Natural killer cell (primary cell): Measurements from ENCODE around the gene EPHA6. TPM values are rescaled to one million over a fixed set of nuclear protein-coding genes. Genes with fewer than 3 reads are reported as not detected.

Experiments used
- ATAC-seq, 3 donors: fragments of 150-1000 bp in 2 of 3; fragments of 200-7000 bp in 1 of 3; cut with Tn5 transposase; 1 replicate in 1 of 3; 2 replicates in 2 of 3; pipeline ENCODE4 v1.10.0; 2021; ENCODE audit warnings: mild to moderate bottlenecking in 2 of 3, moderate library complexity in 2 of 3
- DNase-seq, 2 donors: peaks; one replicate each; pipeline versions ENCODE4 v3.0.0 to v3.0.0-alpha.2; 2013 to 2021; ENCODE audit warnings: mixed read lengths in 1 of 2
- H3K27ac ChIP-seq: one replicate; pipeline ENCODE4 v1.5.1; 2013; ENCODE audit warnings: mild to moderate bottlenecking, low read length
- H3K27me3 ChIP-seq: one replicate; pipeline ENCODE4 v1.6.1; 2013; ENCODE audit warnings: low read length; ENCODE audit not compliant: control insufficient read depth, insufficient read depth
- H3K36me3 ChIP-seq: one replicate; pipeline ENCODE4 v1.6.1; 2013; ENCODE audit warnings: low read length; ENCODE audit not compliant: control insufficient read depth, insufficient read depth
- H3K4me1 ChIP-seq: one replicate; pipeline ENCODE4 v1.6.1; 2013; ENCODE audit warnings: low read length; ENCODE audit not compliant: control insufficient read depth, insufficient read depth
- H3K4me3 ChIP-seq: one replicate; pipeline ENCODE4 v1.5.1; 2013; ENCODE audit warnings: low read length
- H3K9me3 ChIP-seq: one replicate; pipeline ENCODE4 v1.6.1; 2013; ENCODE audit warnings: low read length; ENCODE audit not compliant: control insufficient read depth, insufficient read depth
- H3K27ac Mint-ChIP-seq, 2 donors: one replicate each; pipeline ENCODE4 v1.8.0; 2022; ENCODE audit warnings: mild to moderate bottlenecking in 2 of 2, mixed read lengths in 2 of 2, moderate library complexity in 1 of 2
- H3K27me3 Mint-ChIP-seq, 2 donors: one replicate each; pipeline ENCODE4 v1.8.0; 2022; ENCODE audit warnings: low read depth in 2 of 2, mixed read lengths in 2 of 2
- H3K36me3 Mint-ChIP-seq: one replicate; pipeline ENCODE4 v1.8.0; 2022; ENCODE audit warnings: mixed read lengths
- H3K4me1 Mint-ChIP-seq, 2 donors: one replicate each; pipeline ENCODE4 v1.8.0; 2022; ENCODE audit warnings: mixed read lengths in 2 of 2
- H3K4me3 Mint-ChIP-seq: one replicate; pipeline ENCODE4 v1.8.0; 2022; ENCODE audit warnings: mild to moderate bottlenecking, moderate library complexity, mixed read lengths
- H3K9me3 Mint-ChIP-seq, 2 donors: one replicate each; pipeline ENCODE4 v1.8.0; 2022; ENCODE audit warnings: mixed read lengths in 2 of 2
- CTCF ChIP-seq: fragments of 200-600 bp; IDR thresholded peaks from one replicate; pipeline ENCODE4 v1.8.0; 2022; ENCODE audit warnings: antibody characterized with exemption
- WGBS: methylation state at CpG from one replicate; pipeline ENCODE4 v1.1.7; 2013; ENCODE audit warnings: missing lambda C conversion rate; ENCODE audit not compliant: insufficient coverage; 5-methylcytosine and 5-hydroxymethylcytosine counted together
- intact Hi-C: fragments of 100-400 bp; cut with micrococcal nuclease; formaldehyde crosslinking; loops from one replicate; pipeline ENCODE4 v1.14.2; 2022
- total RNA-seq, 4 donors: library from RNA; stranded (reverse); fragments of 120-200 nt in 1 of 4; gene quantifications; one replicate each; pipeline versions ENCODE4 v1.2.3 to v1.2.4, GENCODE V29; 2013 to 2022

Gene EPHA6
- total RNA-seq, 3 donors from 2014 or later (not counting 1 experiment from before 2014, with no cell fraction given): not detected

GRCh38 chr3:97680210-97680609 lies 865.8 kb downstream of the EPHA6 start:
- H3K4me3 ChIP-seq: no peak overlapping the region
- peaks cover 4 to 7% of the 10 kb centered on the region in 2 donors for H3K9me3 Mint-ChIP-seq

GRCh38 chr3:97680696-97681095 lies 866.3 kb downstream of the EPHA6 start:
- Mint-ChIP-seq H3K9me3 (peaks cover 4 to 7% of the 10 kb centered on the region in 2 donors), H3K27ac (no peak overlapping the region), H3K27me3 (no peaks in the 10 kb centered on the region), H3K4me3 (no peak overlapping the region), H3K36me3 (no peaks in the 10 kb centered on the region), H3K4me1 (no peaks in the 10 kb centered on the region)
- ATAC-seq (no peak), DNase-seq (no peak)
- H3K4me3 ChIP-seq: no peak overlapping the region
- no peaks in the 10 kb centered on the region for H3K27me3 ChIP-seq
- no peaks in the 10 kb centered on the region for H3K36me3 ChIP-seq
- H3K4me1 ChIP-seq: no peaks in the 10 kb centered on the region
- no peak for TF ChIP-seq CTCF
- no peak overlapping the region for H3K27ac ChIP-seq
- no peaks in the 10 kb centered on the region for H3K9me3 ChIP-seq
- intact Hi-C loops: no loop called here

More at GRCh38 chr3:97680210-97680609, 865.8 kb downstream of the EPHA6 start:
- H3K27me3 ChIP-seq: no peaks in the 10 kb centered on the region
- intact Hi-C loops: no loop called here
- H3K4me3 Mint-ChIP-seq: no peak overlapping the region
- H3K36me3 ChIP-seq: no peaks in the 10 kb centered on the region
- no peaks in the 10 kb centered on the region for H3K4me1 Mint-ChIP-seq
- DNase-seq (no peak), ATAC-seq (no peak)
- no peaks in the 10 kb centered on the region for H3K27me3 Mint-ChIP-seq
- TF ChIP-seq CTCF: no peak
- no peak overlapping the region for H3K27ac Mint-ChIP-seq
- H3K9me3 ChIP-seq: no peaks in the 10 kb centered on the region
- H3K27ac ChIP-seq: no peak overlapping the region
- no peaks in the 10 kb centered on the region for H3K4me1 ChIP-seq
- no peaks in the 10 kb centered on the region for H3K36me3 Mint-ChIP-seq

GRCh38 chr3:97684490-97684889 lies 870.1 kb downstream of the EPHA6 start:
- no peak for ATAC-seq
- Histone ChIP-seq H3K9me3 (no peaks in the 10 kb centered on the region), H3K27me3 (no peaks in the 10 kb centered on the region), H3K27ac (no peak overlapping the region), H3K36me3 (no peaks in the 10 kb centered on the region), H3K4me3 (no peak overlapping the region), H3K4me1 (no peaks in the 10 kb centered on the region)
- TF ChIP-seq CTCF: no peak
- no peaks in the 10 kb centered on the region for H3K36me3 Mint-ChIP-seq
- H3K4me3 Mint-ChIP-seq: no peak overlapping the region
- no peaks in the 10 kb centered on the region for H3K27me3 Mint-ChIP-seq
- 89% methylated on average over 3 of the region's 4 CpGs for WGBS
- no peaks in the 10 kb centered on the region for H3K4me1 Mint-ChIP-seq
- DNase-seq: no peak
- intact Hi-C loops: no loop called here
- no peak overlapping the region for H3K27ac Mint-ChIP-seq
- no peaks in the 10 kb centered on the region for H3K9me3 Mint-ChIP-seq

- H3K4me1 Mint-ChIP-seq: no peaks in the 10 kb centered on the region
- Histone ChIP-seq H3K27me3 (no peaks in the 10 kb centered on the region), H3K27ac (no peak overlapping the region), H3K36me3 (no peaks in the 10 kb centered on the region), H3K4me1 (no peaks in the 10 kb centered on the region), H3K4me3 (no peak overlapping the region), H3K9me3 (no peaks in the 10 kb centered on the region)
- intact Hi-C loops: no loop called here
- no peaks in the 10 kb centered on the region for H3K9me3 Mint-ChIP-seq
- no peak for TF ChIP-seq CTCF
- no peaks in the 10 kb centered on the region for H3K27me3 Mint-ChIP-seq
- H3K4me3 Mint-ChIP-seq: no peak overlapping the region
- H3K27ac Mint-ChIP-seq: no peak overlapping the region
- ATAC-seq: no peak
- DNase-seq: no peak
- H3K36me3 Mint-ChIP-seq: no peaks in the 10 kb centered on the region
Observed at GRCh38 chr3:97686258-97686657, 871.9 kb downstream of the EPHA6 start.
